ENCODE measurements around the gene TSSK3.

The TSSK3 gene

GRCh38 chr1:32372149-32372756 lies 9.9 kb downstream of the TSSK3 start:
- H3K9me3 ChIP-seq = no peaks in the 10 kb centered on the region
- no peaks in the 10 kb centered on the region for H3K27me3 ChIP-seq
- peak overlapping the region; percentile 2 for H3K27ac ChIP-seq
- no peak overlapping the region for H3K4me3 ChIP-seq (ENCODE audit: low read depth in 1 of 2, low read length in 1 of 2)
- peaks cover 0 to 6% of the 10 kb centered on the region in 2 experiments for H3K4me1 ChIP-seq (ENCODE audit: control insufficient read depth in 1 of 2, insufficient read depth in 1 of 2, low read depth in 1 of 2, low read length in 1 of 2)
- TF ChIP-seq CTCF (IDR thresholded peaks at IDR 0.05) = peak; percentile 37
- H3K36me3 ChIP-seq = peaks cover 93% of the 10 kb centered on the region

- no peaks in the 10 kb centered on the region for H3K9me3 ChIP-seq
- no peaks in the 10 kb centered on the region for H3K27me3 ChIP-seq
- peaks cover 0 to 6% of the 10 kb centered on the region in 2 experiments for H3K4me1 ChIP-seq (ENCODE audit: control insufficient read depth in 1 of 2, insufficient read depth in 1 of 2, low read depth in 1 of 2, low read length in 1 of 2)
- no peak overlapping the region for H3K4me3 ChIP-seq (ENCODE audit: low read depth in 1 of 2, low read length in 1 of 2)
- no peak for TF ChIP-seq CTCF (IDR thresholded peaks at IDR 0.05)
- no peak overlapping the region for H3K27ac ChIP-seq
- peaks cover 93% of the 10 kb centered on the region for H3K36me3 ChIP-seq
Measured at GRCh38 chr1:32373996-32374592, 11.8 kb downstream of the TSSK3 start.

GRCh38 chr1:32376199-32376598 lies 13.9 kb downstream of the TSSK3 start:
- Histone ChIP-seq H3K9me3 (no peaks in the 10 kb centered on the region), H3K4me3 (ENCODE audit: low read depth in 1 of 2, low read length in 1 of 2) (no peak overlapping the region), H3K27ac (no peak overlapping the region), H3K36me3 (peaks cover 99% of the 10 kb centered on the region), H3K4me1 (ENCODE audit: control insufficient read depth in 1 of 2, insufficient read depth in 1 of 2, low read depth in 1 of 2, low read length in 1 of 2) (peaks cover 0 to 6% of the 10 kb centered on the region in 2 experiments), H3K27me3 (no peaks in the 10 kb centered on the region)
- no peak for TF ChIP-seq CTCF (IDR thresholded peaks at IDR 0.05)

GRCh38 chr1:32377541-32378220 lies 15.3 kb downstream of the TSSK3 start:
- no peak for TF ChIP-seq CTCF (IDR thresholded peaks at IDR 0.05)
- Histone ChIP-seq H3K4me1 (ENCODE audit: control insufficient read depth in 1 of 2, insufficient read depth in 1 of 2, low read depth in 1 of 2, low read length in 1 of 2) (no peaks in the 10 kb centered on the region), H3K36me3 (peaks cover 100% of the 10 kb centered on the region), H3K27me3 (no peaks in the 10 kb centered on the region), H3K9me3 (no peaks in the 10 kb centered on the region), H3K4me3 (ENCODE audit: low read depth in 1 of 2, low read length in 1 of 2) (no peak overlapping the region), H3K27ac (no peak overlapping the region)

- Histone ChIP-seq H3K4me3 (ENCODE audit: low read depth in 1 of 2, low read length in 1 of 2) (no peak overlapping the region), H3K27me3 (no peaks in the 10 kb centered on the region), H3K9me3 (no peaks in the 10 kb centered on the region), H3K4me1 (ENCODE audit: control insufficient read depth in 1 of 2, insufficient read depth in 1 of 2, low read depth in 1 of 2, low read length in 1 of 2) (no peaks in the 10 kb centered on the region), H3K27ac (no peak overlapping the region), H3K36me3 (peaks cover 100% of the 10 kb centered on the region)
- no peak for TF ChIP-seq CTCF (IDR thresholded peaks at IDR 0.05)
Measured at GRCh38 chr1:32380057-32380456, 17.7 kb downstream of the TSSK3 start.

All from neutrophil (primary cell).